H7 (cell line): ENCODE data around the gene PANK2. TPM values are rescaled to one million over a fixed set of nuclear protein-coding genes. Genes with fewer than 3 reads are reported as not detected.
A peak's percentile ranks its signal among the peaks of the same experiment; 100 is the strongest.
"Not testable (repeated sequence)": the region's sequence is repeated elsewhere in the genome, so short reads cannot be mapped to it uniquely, and the experiment has no call there.

Experiments used
- DNase-seq: peaks from one replicate; pipeline ENCODE4 v3.0.0; 2012
- H3K27me3 ChIP-seq: 2 replicates; pipeline ENCODE4 v1.6.0; 2011; ENCODE audit warnings: mild to moderate bottlenecking, low read length; ENCODE audit not compliant: control insufficient read depth, insufficient read depth
- H3K36me3 ChIP-seq: replicated peaks from 2 replicates; pipeline ENCODE4 v1.5.1; 2011; ENCODE audit warnings: low read length; ENCODE audit not compliant: control insufficient read depth, insufficient read depth
- H3K4me3 ChIP-seq: 2 replicates; pipeline ENCODE4 v1.5.1; 2011; ENCODE audit warnings: low read depth, mild to moderate bottlenecking, control low read depth, low read length, moderate library complexity; ENCODE audit not compliant: insufficient read depth
- total RNA-seq: library from RNA; depleted of rRNA; stranded (reverse); fragments of >200 nt; shearing (Covaris generic); gene quantifications from 2 replicates; pipeline ENCODE4 v1.2.3, GENCODE V29; 2014

Gene PANK2
- total RNA-seq, 1 experiment from 2014 or later: 46.8 TPM

- H3K27me3 ChIP-seq: no peaks in the 10 kb centered on the region
- no peak overlapping the region for H3K4me3 ChIP-seq
- DNase-seq: no peak
- no peaks in the 10 kb centered on the region for H3K36me3 ChIP-seq
Observed at GRCh38 chr20:3885715-3886114, 3.5 kb upstream of the PANK2 start.

GRCh38 chr20:3887876-3888620 is 1.1 kb upstream of the PANK2 start:
- DNase-seq: peak; percentile 35
- peaks cover 1% of the 10 kb centered on the region; the same call in 1 of the 2 replicates for H3K36me3 ChIP-seq
- H3K4me3 ChIP-seq: peak overlapping the region; percentile 86
- no peaks in the 10 kb centered on the region for H3K27me3 ChIP-seq

GRCh38 chr20:3889489-3890397 is 556 bp downstream of the PANK2 start:
- Histone ChIP-seq H3K36me3 (peaks cover 1% of the 10 kb centered on the region; the same call in 1 of the 2 replicates), H3K4me3 (peak overlapping the region; percentile 86), H3K27me3 (no peaks in the 10 kb centered on the region)
- DNase-seq: peak; percentile 74

GRCh38 chr20:3890398-3890751 is 1.2 kb downstream of the PANK2 start:
- H3K27me3 ChIP-seq: no peaks in the 10 kb centered on the region
- peaks cover 1% of the 10 kb centered on the region for H3K36me3 ChIP-seq
- peak overlapping the region; percentile 86 for H3K4me3 ChIP-seq
- no peak for DNase-seq

- DNase-seq: no peak
- Histone ChIP-seq H3K4me3 (peak overlapping the region; percentile 86), H3K27me3 (no peaks in the 10 kb centered on the region), H3K36me3 (peaks cover 1% of the 10 kb centered on the region)
Observed at GRCh38 chr20:3890999-3891929, 2.1 kb downstream of the PANK2 start.

GRCh38 chr20:3894796-3895195 is 5.6 kb downstream of the PANK2 start:
- no peak for DNase-seq
- no peaks in the 10 kb centered on the region for H3K27me3 ChIP-seq
- no peak overlapping the region for H3K4me3 ChIP-seq
- H3K36me3 ChIP-seq: peaks cover 3% of the 10 kb centered on the region

- no peak for DNase-seq
- no peak overlapping the region for H3K4me3 ChIP-seq
- H3K36me3 ChIP-seq: peaks cover 3% of the 10 kb centered on the region
- H3K27me3 ChIP-seq: no peaks in the 10 kb centered on the region
Observed at GRCh38 chr20:3896302-3896701, 7.1 kb downstream of the PANK2 start.

- H3K36me3 ChIP-seq: peaks cover 3% of the 10 kb centered on the region
- no peak for DNase-seq
- H3K4me3 ChIP-seq: no peak overlapping the region
- H3K27me3 ChIP-seq: no peaks in the 10 kb centered on the region
Observed at GRCh38 chr20:3896853-3897583, 7.8 kb downstream of the PANK2 start.

GRCh38 chr20:3898181-3898580 is 9.0 kb downstream of the PANK2 start:
- not testable (repeated sequence) for H3K4me3 ChIP-seq, H3K27me3 ChIP-seq, DNase-seq, H3K36me3 ChIP-seq

GRCh38 chr20:3898639-3899038 is 9.5 kb downstream of the PANK2 start:
- Histone ChIP-seq H3K36me3 (peaks cover 2% of the 10 kb centered on the region; the same call in 1 of the 2 replicates), H3K4me3 (no peak overlapping the region), H3K27me3 (no peaks in the 10 kb centered on the region)
- DNase-seq: no peak

GRCh38 chr20:3900187-3900604 is 11.0 kb downstream of the PANK2 start:
- H3K27me3 ChIP-seq: no peaks in the 10 kb centered on the region
- H3K4me3 ChIP-seq: no peak overlapping the region
- H3K36me3 ChIP-seq: peaks cover 2% of the 10 kb centered on the region; the same call in 1 of the 2 replicates
- DNase-seq: no peak

- Histone ChIP-seq H3K4me3 (no peak overlapping the region), H3K36me3 (peaks cover 2% of the 10 kb centered on the region; the same call in 1 of the 2 replicates), H3K27me3 (no peaks in the 10 kb centered on the region)
- no peak for DNase-seq
Observed at GRCh38 chr20:3901028-3901705, 12.0 kb downstream of the PANK2 start.

- no peak for DNase-seq
- Histone ChIP-seq H3K4me3 (no peak overlapping the region), H3K36me3 (peaks cover under 1% of the 10 kb centered on the region; the same call in 1 of the 2 replicates), H3K27me3 (no peaks in the 10 kb centered on the region)
Observed at GRCh38 chr20:3901706-3902440, 12.7 kb downstream of the PANK2 start.
